ENCODE data around the gene DDN. TPM values are rescaled to one million over a fixed set of nuclear protein-coding genes. Genes with fewer than 3 reads are reported as not detected.

The DDN gene
- total RNA-seq, 2 donors from 2014 or later, result 0.66 TPM; not detected in 1

DNA sequence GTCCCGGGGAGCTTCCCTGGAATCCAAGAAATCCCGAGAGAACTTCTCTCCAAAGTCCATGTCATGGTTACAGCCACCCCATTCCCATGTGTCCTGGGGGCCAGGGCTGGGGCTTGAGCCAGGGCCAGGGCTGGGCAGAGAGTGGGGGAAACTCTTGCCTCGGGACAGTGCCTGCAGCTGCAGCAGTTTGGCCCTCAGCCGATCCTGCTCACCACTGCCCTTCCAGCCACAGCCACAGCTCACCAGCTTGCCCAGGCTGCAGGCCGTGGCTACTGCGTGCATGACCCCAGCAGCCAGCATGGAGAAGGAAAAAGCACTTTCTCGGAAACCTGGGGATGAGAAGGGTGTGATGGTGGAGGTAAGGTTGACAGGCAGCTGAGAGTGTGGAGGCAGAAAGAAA is 31.2 kb downstream of the DDN start:
- Histone ChIP-seq H3K36me3 (replicated peaks in 1 of 2; ENCODE audit: insufficient read depth in 1 of 2, low read depth in 2 of 2) (no peaks in the 10 kb centered on the region), H3K4me3 (no peak overlapping the region), H3K9me3 (no peaks in the 10 kb centered on the region), H3K4me1 (peaks cover 27% of the 10 kb centered on the region), H3K27ac (no peak overlapping the region), H3K27me3 (peaks cover 0 to 30% of the 10 kb centered on the region in 2 donors)
- intact Hi-C loops (cut with DNase I), result no loop called here
- ATAC-seq, result no peak
- 75 to 82% methylated on average over 5 to 7 of the region's 7 CpGs for WGBS, 2 donors
- TF ChIP-seq, protein P1, sequence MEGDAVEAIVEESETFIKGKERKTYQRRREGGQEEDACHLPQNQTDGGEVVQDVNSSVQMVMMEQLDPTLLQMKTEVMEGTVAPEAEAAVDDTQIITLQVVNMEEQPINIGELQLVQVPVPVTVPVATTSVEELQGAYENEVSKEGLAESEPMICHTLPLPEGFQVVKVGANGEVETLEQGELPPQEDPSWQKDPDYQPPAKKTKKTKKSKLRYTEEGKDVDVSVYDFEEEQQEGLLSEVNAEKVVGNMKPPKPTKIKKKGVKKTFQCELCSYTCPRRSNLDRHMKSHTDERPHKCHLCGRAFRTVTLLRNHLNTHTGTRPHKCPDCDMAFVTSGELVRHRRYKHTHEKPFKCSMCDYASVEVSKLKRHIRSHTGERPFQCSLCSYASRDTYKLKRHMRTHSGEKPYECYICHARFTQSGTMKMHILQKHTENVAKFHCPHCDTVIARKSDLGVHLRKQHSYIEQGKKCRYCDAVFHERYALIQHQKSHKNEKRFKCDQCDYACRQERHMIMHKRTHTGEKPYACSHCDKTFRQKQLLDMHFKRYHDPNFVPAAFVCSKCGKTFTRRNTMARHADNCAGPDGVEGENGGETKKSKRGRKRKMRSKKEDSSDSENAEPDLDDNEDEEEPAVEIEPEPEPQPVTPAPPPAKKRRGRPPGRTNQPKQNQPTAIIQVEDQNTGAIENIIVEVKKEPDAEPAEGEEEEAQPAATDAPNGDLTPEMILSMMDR (IDR thresholded peaks at IDR 0.05), result no peak
- no peak for TF ChIP-seq POLR2A (IDR thresholded peaks at IDR 0.05)
- DNase-seq, result no peak

DNA sequence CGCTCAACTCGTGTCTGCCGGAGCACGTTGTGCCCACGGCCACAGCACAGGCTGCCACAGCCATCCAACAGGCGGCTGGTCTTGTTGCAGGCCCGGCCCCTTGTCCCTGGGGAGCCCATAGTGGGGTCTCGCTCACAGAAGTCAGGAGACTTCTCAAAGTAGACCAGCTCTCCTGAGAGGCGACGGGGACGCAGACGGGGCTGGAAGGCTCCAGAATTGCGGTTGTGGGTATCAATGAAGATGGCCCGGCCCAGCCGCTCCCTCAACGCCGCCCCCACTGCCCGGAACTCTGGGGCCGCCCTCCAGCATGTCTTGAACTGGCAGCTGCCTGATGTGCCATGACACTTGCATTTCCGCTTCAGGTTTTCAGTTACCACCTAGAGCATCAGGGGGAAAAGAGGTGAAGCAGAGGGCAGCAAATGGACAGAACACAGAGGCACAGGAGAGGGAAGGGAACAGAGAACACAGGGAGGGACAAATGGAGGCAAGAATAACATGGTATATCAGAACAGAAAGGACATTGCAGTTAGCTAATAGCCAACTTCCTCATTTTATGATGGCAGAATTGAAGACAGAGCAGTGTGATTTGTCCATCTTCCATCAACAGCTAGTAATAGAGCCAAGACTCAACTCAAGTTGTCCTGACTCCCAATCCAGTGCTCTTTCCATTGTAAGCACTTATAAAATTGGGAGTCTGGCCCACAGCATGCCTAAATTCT is 32.8 kb downstream of the DDN start:
- intact Hi-C loops (cut with DNase I), result no loop called here
- Histone ChIP-seq H3K9me3 (no peaks in the 10 kb centered on the region), H3K27me3 (peaks cover 0 to 15% of the 10 kb centered on the region in 2 donors), H3K4me3 (no peak overlapping the region), H3K27ac (no peak overlapping the region), H3K4me1 (peaks cover 20% of the 10 kb centered on the region), H3K36me3 (replicated peaks in 1 of 2; ENCODE audit: insufficient read depth in 1 of 2, low read depth in 2 of 2) (no peaks in the 10 kb centered on the region)
- no peak for TF ChIP-seq POLR2A (IDR thresholded peaks at IDR 0.05)
- TF ChIP-seq, protein P1 (IDR thresholded peaks at IDR 0.05), result no peak
- DNase-seq, result no peak
- ATAC-seq, result no peak
- 53 to 77% methylated on average over 13 to 18 of the region's 20 CpGs for WGBS, 2 donors

DNA sequence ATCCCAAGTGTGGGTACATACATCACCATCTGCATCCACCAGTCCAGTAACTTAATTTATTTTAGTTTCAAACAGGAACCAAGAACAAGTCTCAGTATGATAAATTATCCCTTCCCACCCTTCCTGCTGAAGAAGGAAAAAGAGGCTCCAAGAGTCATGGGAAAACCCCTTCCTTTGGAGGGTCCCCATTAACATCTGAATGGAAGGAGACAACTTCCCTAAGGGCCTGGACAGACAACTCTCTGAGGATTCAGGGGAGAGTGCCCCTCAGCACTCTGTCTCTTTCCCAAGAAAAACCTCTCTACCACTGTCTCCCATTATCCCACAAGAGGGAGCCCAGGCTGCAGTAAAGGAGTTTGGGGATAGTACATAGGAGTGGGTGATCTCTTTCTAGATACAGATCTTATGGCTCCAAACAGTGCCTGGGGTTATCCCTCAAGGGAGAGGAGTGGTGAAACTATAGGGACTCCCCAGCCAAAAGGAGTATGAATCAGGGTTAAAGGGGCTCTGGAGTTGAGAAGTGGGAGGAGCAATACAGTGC is 33.8 kb downstream of the DDN start:
- TF ChIP-seq POLR2A (IDR thresholded peaks at IDR 0.05), result no peak
- TF ChIP-seq, protein P1 (IDR thresholded peaks at IDR 0.05), result no peak
- Histone ChIP-seq H3K27me3 (peaks cover 0 to 8% of the 10 kb centered on the region in 2 donors), H3K27ac (no peak overlapping the region)

DNA sequence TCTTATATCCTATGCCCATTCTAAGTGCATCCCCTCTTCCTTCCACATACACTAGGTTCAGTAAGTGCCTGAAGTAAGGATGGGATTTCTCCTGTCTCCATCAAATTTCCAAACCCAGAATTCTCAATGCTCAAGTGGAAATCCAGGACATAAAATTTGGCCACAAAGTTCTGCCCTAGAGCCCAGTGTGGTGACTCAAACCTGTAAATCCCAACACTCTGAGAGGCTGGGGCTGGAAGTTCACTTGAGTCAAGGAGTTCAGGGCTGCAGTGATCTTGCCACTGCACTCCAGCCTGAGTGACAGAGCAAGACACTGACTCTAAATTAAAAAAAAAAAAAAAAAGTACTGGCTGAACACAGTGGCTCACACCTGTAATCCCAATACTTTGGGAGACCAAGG is 37.4 kb downstream of the DDN start:
- Histone ChIP-seq H3K27me3 (no peaks in the 10 kb centered on the region), H3K36me3 (replicated peaks in 1 of 2; ENCODE audit: insufficient read depth in 1 of 2, low read depth in 2 of 2) (no peaks in the 10 kb centered on the region), H3K4me1 (peaks cover 5% of the 10 kb centered on the region), H3K4me3 (no peak overlapping the region), H3K27ac (no peak overlapping the region), H3K9me3 (no peaks in the 10 kb centered on the region)
- intact Hi-C loops (cut with DNase I), result no loop called here
- TF ChIP-seq POLR2A (IDR thresholded peaks at IDR 0.05), result no peak
- TF ChIP-seq, protein P1 (IDR thresholded peaks at IDR 0.05), result no peak
- DNase-seq (no peak), ATAC-seq (no peak)

More for the DNA sequence above, 33.8 kb downstream of the DDN start:
- H3K36me3 ChIP-seq (replicated peaks in 1 of 2; ENCODE audit: insufficient read depth in 1 of 2, low read depth in 2 of 2), result no peaks in the 10 kb centered on the region
- no peak for DNase-seq
- H3K4me3 ChIP-seq, result no peak overlapping the region
- H3K9me3 ChIP-seq, result no peaks in the 10 kb centered on the region
- intact Hi-C loops (cut with DNase I), result no loop called here
- H3K4me1 ChIP-seq, result peaks cover 15% of the 10 kb centered on the region
- ATAC-seq, result no peak

DNA sequence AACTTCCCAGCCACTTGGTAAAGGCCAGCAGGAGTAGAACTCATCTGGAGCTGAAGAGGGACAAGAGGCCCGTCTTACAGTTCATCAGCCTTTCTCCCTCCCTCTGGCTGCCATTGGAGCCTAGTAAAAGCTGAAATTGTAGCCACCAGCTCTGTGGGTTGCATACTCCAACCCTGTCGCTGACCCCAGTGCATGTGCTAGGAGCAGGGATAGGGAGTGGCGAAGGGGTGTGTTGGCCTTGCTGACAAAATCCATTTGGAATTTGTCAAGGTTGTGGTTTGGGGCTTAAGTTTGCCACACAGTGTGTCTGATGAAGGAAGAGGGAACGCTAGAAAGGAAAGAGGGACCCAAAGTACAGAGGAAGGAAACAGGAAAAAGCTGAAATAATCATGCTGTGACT is 37.8 kb downstream of the DDN start:
- no peaks in the 10 kb centered on the region for H3K36me3 ChIP-seq (replicated peaks in 1 of 2; ENCODE audit: insufficient read depth in 1 of 2, low read depth in 2 of 2)
- 40 to 59% methylated on average over 4 of the region's 4 CpGs for WGBS, 2 donors
- no peak for ATAC-seq
- intact Hi-C loops (cut with DNase I), result no loop called here
- no peaks in the 10 kb centered on the region for H3K9me3 ChIP-seq
- TF ChIP-seq POLR2A (IDR thresholded peaks at IDR 0.05), result no peak
- H3K27ac ChIP-seq, result no peak overlapping the region
- no peak overlapping the region for H3K4me3 ChIP-seq
- peaks cover 7% of the 10 kb centered on the region for H3K4me1 ChIP-seq
- no peaks in the 10 kb centered on the region for H3K27me3 ChIP-seq
- no peak for DNase-seq

Data from body of pancreas (tissue), 4 donors.